ENCODE data around the gene ZNHIT2.
"Not testable (repeated sequence)": the region's sequence is repeated elsewhere in the genome, so short reads cannot be mapped to it uniquely, and the experiment has no call there.

Gene ZNHIT2

GRCh38 chr11:65157336-65157735 is 39.8 kb upstream of the ZNHIT2 start:
- DNase-seq (ENCODE audit: low read depth), result no peak
- H3K4me3 ChIP-seq (ENCODE audit: low read length), result no peak overlapping the region
- TF ChIP-seq CTCF (conservative IDR thresholded peaks at IDR 0.05; ENCODE audit: low read length), result no peak

GRCh38 chr11:65156926-65157325 is 39.4 kb upstream of the ZNHIT2 start:
- no peak for TF ChIP-seq CTCF (conservative IDR thresholded peaks at IDR 0.05; ENCODE audit: low read length)
- H3K4me3 ChIP-seq (ENCODE audit: low read length), result no peak overlapping the region
- DNase-seq (ENCODE audit: low read depth), result no peak

DNA sequence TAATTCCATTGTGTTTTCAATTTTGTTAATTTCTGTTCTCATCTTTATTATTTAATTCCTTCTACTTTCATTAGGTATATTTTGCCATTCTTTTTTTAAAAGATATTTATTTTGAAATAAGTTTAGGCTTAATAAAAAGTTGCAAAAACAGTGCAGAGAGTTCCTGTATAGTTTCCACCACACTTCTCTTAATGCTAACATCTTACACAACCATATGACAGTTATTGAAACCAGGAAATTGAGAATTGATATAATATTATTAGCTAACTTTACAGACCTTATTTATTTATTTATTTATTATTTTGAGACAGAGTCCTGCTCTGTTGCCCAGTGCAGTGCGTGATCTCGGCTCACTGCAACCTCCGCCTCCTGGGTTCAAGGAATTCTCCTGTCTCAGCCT is 38.8 kb upstream of the ZNHIT2 start:
- H3K4me3 ChIP-seq (ENCODE audit: low read length), result no peak overlapping the region
- no peak for DNase-seq (ENCODE audit: low read depth)
- TF ChIP-seq CTCF (conservative IDR thresholded peaks at IDR 0.05; ENCODE audit: low read length), result no peak

DNA sequence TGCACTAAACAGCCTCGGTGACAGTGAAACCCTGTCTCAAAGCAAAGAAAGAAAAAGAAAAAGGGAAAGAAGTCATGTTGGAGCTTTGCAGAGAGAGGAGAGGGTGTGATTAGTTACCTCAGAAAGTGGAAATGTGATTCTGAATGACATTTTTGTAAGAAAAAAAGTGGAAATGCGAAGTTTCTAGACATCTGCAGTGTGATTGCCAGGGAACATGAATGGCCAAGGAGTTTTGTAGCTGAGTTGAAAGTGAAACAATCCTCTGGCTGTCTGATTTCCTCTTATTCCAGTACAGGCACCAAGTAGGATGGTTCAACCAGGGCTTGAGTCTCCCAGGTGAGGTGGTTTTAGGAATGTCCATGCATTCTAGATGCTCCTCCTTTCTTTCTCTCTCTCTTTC is 34.6 kb upstream of the ZNHIT2 start:
- DNase-seq (ENCODE audit: low read depth), result no peak
- no peak overlapping the region for H3K4me3 ChIP-seq (ENCODE audit: low read length)
- no peak for TF ChIP-seq CTCF (conservative IDR thresholded peaks at IDR 0.05; ENCODE audit: low read length)

GRCh38 chr11:65151331-65151899 is 33.9 kb upstream of the ZNHIT2 start:
- DNase-seq (ENCODE audit: low read depth), result no peak
- no peak for TF ChIP-seq CTCF (conservative IDR thresholded peaks at IDR 0.05; ENCODE audit: low read length)
- H3K4me3 ChIP-seq (ENCODE audit: low read length), result no peak overlapping the region

DNA sequence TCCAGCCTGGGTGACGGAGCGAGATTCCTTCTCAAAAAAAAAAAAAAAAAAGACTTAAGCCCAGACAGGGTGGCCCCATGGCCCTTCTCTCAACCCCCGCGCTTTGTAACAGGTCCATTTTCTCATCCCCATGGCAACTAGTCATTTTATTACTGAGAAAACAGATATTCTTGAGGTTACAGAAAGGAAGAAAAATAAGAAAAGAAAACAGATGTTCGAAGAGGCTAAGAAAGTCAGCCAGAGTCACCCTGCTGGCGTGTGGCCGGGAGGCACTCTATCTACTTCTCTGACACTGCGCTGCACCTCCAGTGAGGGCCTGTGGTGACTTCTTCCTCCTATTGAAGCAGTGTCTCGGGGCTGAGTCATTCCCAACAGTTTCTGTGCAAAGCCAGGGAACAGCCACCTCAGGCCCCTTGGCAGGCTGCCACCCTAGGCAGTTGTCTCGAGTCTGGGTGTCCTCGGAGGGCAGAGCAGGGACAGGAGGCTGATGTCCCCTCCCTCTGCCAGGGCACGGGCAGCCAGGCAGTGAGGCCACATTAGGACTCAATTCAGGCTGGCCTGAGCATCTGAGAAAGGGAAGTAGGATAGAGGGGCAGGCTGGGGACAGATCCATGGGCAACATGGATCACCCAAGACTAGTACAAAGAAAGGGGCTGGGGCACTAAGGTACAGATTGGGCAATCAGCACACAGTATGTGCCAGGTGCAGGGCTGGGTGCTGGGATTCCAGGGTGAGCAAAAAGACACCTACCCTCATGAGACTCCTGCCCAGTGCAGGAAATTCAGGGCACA is 33.2 kb upstream of the ZNHIT2 start:
- peak; percentile 85 for DNase-seq (ENCODE audit: low read depth)
- no peak overlapping the region for H3K4me3 ChIP-seq (ENCODE audit: low read length)

DNA sequence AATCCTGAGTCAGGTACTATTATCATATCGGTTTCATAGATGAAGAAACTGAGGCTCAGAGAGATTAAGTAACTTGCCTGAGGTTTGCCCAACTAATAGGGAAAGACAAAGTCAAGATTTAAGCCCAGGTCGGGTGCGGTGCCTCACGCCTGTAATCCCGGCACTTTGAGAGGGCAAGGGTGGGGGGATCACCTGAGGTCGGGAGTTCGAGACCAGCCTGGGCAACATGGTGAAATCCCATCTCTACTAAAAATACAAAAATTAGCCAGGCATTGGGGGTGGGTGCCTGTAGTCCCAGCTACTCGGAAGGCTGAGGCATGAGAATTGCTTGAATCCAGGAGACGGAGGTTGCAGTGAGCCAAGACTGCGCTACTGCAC is 32.6 kb upstream of the ZNHIT2 start:
- not testable (repeated sequence) for DNase-seq (ENCODE audit: low read depth)

More for the DNA sequence above, 33.2 kb upstream of the ZNHIT2 start:
- no peak for TF ChIP-seq CTCF (conservative IDR thresholded peaks at IDR 0.05; ENCODE audit: low read length)

More for the DNA sequence above, 32.6 kb upstream of the ZNHIT2 start:
- H3K4me3 ChIP-seq (ENCODE audit: low read length), result not testable (repeated sequence)

Data from AG10803 (cell line).